GM23338 (cell line): ENCODE measurements around the gene SNX4. TPM values are rescaled to one million over a fixed set of nuclear protein-coding genes. Genes with fewer than 3 reads are reported as not detected.
A peak's percentile ranks its signal among the peaks of the same experiment; 100 is the strongest.
"Not testable (repeated sequence)": the region's sequence is repeated elsewhere in the genome, so short reads cannot be mapped to it uniquely, and the experiment has no call there.

Experiments used
- ATAC-seq: fragments of 200-7000 bp; cut with Tn5 transposase; 3 replicates; pipeline ENCODE4 v1.9.1; 2020
- DNase-seq: peaks from one replicate; pipeline ENCODE4 v3.0.0-alpha.2; 2015; ENCODE audit warnings: low spot score
- H2AFZ ChIP-seq: fragments of 200-600 bp; sonication (generic); 2 replicates; pipeline ENCODE4 v1.8.0; 2016; ENCODE audit warnings: antibody characterized with exemption, mild to moderate bottlenecking, moderate library complexity
- H3F3A ChIP-seq: fragments of 200-600 bp; sonication (generic); replicated peaks from 2 replicates; pipeline ENCODE4 v1.8.0; 2017; ENCODE audit warnings: antibody characterized with exemption, mixed run types, low read depth
- H3K27ac ChIP-seq: fragments of 200-600 bp; sonication (generic); 2 replicates; pipeline ENCODE4 v1.6.1; 2016; ENCODE audit warnings: low read depth
- H3K27me3 ChIP-seq: fragments of 200-600 bp; sonication (generic); 2 replicates; pipeline ENCODE4 v1.8.0; 2016; ENCODE audit warnings: mild to moderate bottlenecking, mixed run types, moderate library complexity; ENCODE audit not compliant: insufficient read depth
- H3K36me3 ChIP-seq: fragments of 200-600 bp; sonication (generic); 2 replicates; pipeline ENCODE4 v1.8.0; 2016; ENCODE audit warnings: mild to moderate bottlenecking; ENCODE audit not compliant: insufficient read depth
- H3K4me1 ChIP-seq: fragments of 200-600 bp; sonication (generic); 2 replicates; pipeline ENCODE4 v1.8.0; 2016; ENCODE audit warnings: mild to moderate bottlenecking, moderate library complexity; ENCODE audit not compliant: insufficient read depth
- H3K4me2 ChIP-seq: fragments of 200-600 bp; sonication (generic); 2 replicates; pipeline ENCODE4 v1.7.1; 2017; ENCODE audit warnings: mixed run types
- H3K4me3 ChIP-seq: fragments of 200-600 bp; sonication (generic); 2 replicates; pipeline ENCODE4 v1.6.1; 2016; ENCODE audit warnings: mixed run types
- H3K79me2 ChIP-seq: fragments of 200-600 bp; sonication (generic); replicated peaks from 2 replicates; pipeline ENCODE4 v1.8.0; 2017; ENCODE audit warnings: mild to moderate bottlenecking; ENCODE audit not compliant: insufficient read depth
- H3K9me2 ChIP-seq: fragments of 200-600 bp; sonication (generic); 2 replicates; pipeline ENCODE4 v1.8.0; 2017; ENCODE audit not compliant: insufficient read depth
- H4K20me1 ChIP-seq: fragments of 200-600 bp; sonication (generic); replicated peaks from 2 replicates; pipeline ENCODE4 v1.8.0; 2017; ENCODE audit warnings: mild to moderate bottlenecking; ENCODE audit not compliant: insufficient read depth
- H3K27ac Mint-ChIP-seq: 2 replicates; pipeline ENCODE4 v1.8.0; 2020; ENCODE audit warnings: inconsistent platforms, mild to moderate bottlenecking, moderate library complexity, mixed read lengths
- H3K27me3 Mint-ChIP-seq: 3 replicates; pipeline ENCODE4 v1.8.0; 2022; ENCODE audit warnings: low read depth, mild to moderate bottlenecking, moderate library complexity, mixed read lengths, inconsistent platforms; ENCODE audit not compliant: insufficient read depth, poor library complexity
- H3K36me3 Mint-ChIP-seq: 3 replicates; pipeline ENCODE4 v1.8.0; 2021; ENCODE audit warnings: low read depth, mild to moderate bottlenecking, inconsistent platforms, moderate library complexity, mixed read lengths
- H3K4me1 Mint-ChIP-seq: 3 replicates; pipeline ENCODE4 v1.8.0; 2020; ENCODE audit warnings: mild to moderate bottlenecking, inconsistent platforms, mixed read lengths
- H3K4me3 Mint-ChIP-seq: 3 replicates; pipeline ENCODE4 v1.8.0; 2021; ENCODE audit warnings: moderate library complexity, mild to moderate bottlenecking, inconsistent platforms, mixed read lengths
- H3K9me3 Mint-ChIP-seq: 3 replicates; pipeline ENCODE4 v1.8.0; 2020; ENCODE audit warnings: moderate library complexity, mild to moderate bottlenecking, inconsistent platforms, mixed read lengths
- CREB1 ChIP-seq: fragments of 250-450 bp; sonication (Bioruptor Pico); IDR thresholded peaks from 2 replicates; pipeline ENCODE4 v1.5.0; 2020; ENCODE audit warnings: low read depth, mild to moderate bottlenecking, moderate library complexity
- polyA plus RNA-seq: library from polyadenylated mRNA; unstranded; fragments of >200 nt; fragmentation: Nextera tagmentation; extraction: Ambion mirVana; gene quantifications from 2 replicates; pipeline ENCODE4 v1.2.1, GENCODE V29; 2016
- total RNA-seq: library from RNA; depleted of rRNA; stranded (reverse); fragments of >200 nt; shearing (Covaris generic); gene quantifications from 2 replicates; pipeline ENCODE4 v1.2.3, GENCODE V29; 2014
- TF ChIP-seq, protein P1 (sequence below): fragments of 250-450 bp; sonication (Bioruptor Pico); IDR thresholded peaks from 2 replicates; pipeline ENCODE4 v1.5.0; 2020; ENCODE audit warnings: mild to moderate bottlenecking, moderate library complexity
- TF ChIP-seq, protein P2 (sequence below), 2 experiments: fragments of 200-600 bp in 1 of 2; sonication (generic) in 1 of 2; conservative IDR thresholded peaks; 2 replicates each; pipeline versions ENCODE4 v1.5.1 to v1.6.1; 2016 to 2017; ENCODE audit warnings: antibody characterized with exemption in 2 of 2, low read depth in 2 of 2, mild to moderate bottlenecking in 2 of 2, moderate library complexity in 1 of 2

Gene SNX4
- total and polyA plus RNA-seq, 2 experiments from 2014 or later: 13.0 to 27.8 TPM

DNA sequence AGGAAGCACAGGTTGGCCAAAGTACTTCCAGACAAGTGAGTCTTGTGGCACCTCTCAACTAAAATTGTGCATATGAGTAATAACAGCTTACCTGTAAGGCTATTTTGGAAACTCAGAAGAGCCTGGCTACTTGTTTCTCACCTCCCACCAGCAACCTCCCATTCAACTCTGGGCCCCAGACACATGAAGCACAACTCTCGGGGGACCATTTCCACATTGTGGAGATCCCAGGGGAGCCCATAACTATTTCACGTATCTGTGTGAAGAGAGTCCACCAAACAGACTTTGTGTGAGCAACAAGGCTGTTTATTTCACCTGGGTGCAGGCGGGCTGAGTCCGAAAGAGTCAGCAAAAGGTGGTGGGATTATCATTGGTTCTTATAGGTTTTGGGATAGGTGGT is 5.2 kb upstream of the SNX4 start (continued):
- TF ChIP-seq, protein P1, sequence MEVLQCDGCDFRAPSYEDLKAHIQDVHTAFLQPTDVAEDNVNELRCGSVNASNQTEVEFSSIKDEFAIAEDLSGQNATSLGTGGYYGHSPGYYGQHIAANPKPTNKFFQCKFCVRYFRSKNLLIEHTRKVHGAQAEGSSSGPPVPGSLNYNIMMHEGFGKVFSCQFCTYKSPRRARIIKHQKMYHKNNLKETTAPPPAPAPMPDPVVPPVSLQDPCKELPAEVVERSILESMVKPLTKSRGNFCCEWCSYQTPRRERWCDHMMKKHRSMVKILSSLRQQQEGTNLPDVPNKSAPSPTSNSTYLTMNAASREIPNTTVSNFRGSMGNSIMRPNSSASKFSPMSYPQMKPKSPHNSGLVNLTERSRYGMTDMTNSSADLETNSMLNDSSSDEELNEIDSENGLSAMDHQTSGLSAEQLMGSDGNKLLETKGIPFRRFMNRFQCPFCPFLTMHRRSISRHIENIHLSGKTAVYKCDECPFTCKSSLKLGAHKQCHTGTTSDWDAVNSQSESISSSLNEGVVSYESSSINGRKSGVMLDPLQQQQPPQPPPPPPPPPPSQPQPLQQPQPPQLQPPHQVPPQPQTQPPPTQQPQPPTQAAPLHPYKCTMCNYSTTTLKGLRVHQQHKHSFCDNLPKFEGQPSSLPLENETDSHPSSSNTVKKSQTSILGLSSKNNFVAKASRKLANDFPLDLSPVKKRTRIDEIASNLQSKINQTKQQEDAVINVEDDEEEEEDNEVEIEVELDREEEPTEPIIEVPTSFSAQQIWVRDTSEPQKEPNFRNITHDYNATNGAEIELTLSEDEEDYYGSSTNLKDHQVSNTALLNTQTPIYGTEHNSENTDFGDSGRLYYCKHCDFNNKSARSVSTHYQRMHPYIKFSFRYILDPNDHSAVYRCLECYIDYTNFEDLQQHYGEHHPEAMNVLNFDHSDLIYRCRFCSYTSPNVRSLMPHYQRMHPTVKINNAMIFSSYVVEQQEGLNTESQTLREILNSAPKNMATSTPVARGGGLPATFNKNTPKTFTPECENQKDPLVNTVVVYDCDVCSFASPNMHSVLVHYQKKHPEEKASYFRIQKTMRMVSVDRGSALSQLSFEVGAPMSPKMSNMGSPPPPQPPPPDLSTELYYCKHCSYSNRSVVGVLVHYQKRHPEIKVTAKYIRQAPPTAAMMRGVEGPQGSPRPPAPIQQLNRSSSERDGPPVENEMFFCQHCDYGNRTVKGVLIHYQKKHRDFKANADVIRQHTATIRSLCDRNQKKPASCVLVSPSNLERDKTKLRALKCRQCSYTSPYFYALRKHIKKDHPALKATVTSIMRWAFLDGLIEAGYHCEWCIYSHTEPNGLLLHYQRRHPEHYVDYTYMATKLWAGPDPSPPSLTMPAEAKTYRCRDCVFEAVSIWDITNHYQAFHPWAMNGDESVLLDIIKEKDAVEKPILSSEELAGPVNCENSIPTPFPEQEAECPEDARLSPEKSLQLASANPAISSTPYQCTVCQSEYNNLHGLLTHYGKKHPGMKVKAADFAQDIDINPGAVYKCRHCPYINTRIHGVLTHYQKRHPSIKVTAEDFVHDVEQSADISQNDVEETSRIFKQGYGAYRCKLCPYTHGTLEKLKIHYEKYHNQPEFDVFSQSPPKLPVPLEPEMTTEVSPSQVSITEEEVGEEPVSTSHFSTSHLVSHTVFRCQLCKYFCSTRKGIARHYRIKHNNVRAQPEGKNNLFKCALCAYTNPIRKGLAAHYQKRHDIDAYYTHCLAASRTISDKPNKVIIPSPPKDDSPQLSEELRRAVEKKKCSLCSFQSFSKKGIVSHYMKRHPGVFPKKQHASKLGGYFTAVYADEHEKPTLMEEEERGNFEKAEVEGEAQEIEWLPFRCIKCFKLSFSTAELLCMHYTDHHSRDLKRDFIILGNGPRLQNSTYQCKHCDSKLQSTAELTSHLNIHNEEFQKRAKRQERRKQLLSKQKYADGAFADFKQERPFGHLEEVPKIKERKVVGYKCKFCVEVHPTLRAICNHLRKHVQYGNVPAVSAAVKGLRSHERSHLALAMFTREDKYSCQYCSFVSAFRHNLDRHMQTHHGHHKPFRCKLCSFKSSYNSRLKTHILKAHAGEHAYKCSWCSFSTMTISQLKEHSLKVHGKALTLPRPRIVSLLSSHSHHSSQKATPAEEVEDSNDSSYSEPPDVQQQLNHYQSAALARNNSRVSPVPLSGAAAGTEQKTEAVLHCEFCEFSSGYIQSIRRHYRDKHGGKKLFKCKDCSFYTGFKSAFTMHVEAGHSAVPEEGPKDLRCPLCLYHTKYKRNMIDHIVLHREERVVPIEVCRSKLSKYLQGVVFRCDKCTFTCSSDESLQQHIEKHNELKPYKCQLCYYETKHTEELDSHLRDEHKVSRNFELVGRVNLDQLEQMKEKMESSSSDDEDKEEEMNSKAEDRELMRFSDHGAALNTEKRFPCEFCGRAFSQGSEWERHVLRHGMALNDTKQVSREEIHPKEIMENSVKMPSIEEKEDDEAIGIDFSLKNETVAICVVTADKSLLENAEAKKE (CRISPR knock-in tag): no peak
- TF ChIP-seq, protein P2, sequence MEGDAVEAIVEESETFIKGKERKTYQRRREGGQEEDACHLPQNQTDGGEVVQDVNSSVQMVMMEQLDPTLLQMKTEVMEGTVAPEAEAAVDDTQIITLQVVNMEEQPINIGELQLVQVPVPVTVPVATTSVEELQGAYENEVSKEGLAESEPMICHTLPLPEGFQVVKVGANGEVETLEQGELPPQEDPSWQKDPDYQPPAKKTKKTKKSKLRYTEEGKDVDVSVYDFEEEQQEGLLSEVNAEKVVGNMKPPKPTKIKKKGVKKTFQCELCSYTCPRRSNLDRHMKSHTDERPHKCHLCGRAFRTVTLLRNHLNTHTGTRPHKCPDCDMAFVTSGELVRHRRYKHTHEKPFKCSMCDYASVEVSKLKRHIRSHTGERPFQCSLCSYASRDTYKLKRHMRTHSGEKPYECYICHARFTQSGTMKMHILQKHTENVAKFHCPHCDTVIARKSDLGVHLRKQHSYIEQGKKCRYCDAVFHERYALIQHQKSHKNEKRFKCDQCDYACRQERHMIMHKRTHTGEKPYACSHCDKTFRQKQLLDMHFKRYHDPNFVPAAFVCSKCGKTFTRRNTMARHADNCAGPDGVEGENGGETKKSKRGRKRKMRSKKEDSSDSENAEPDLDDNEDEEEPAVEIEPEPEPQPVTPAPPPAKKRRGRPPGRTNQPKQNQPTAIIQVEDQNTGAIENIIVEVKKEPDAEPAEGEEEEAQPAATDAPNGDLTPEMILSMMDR (conservative IDR thresholded peaks at IDR 0.05; ENCODE audit: low read depth in 2 of 2): no peak
- TF ChIP-seq CREB1 (CRISPR knock-in tag): no peak

DNA sequence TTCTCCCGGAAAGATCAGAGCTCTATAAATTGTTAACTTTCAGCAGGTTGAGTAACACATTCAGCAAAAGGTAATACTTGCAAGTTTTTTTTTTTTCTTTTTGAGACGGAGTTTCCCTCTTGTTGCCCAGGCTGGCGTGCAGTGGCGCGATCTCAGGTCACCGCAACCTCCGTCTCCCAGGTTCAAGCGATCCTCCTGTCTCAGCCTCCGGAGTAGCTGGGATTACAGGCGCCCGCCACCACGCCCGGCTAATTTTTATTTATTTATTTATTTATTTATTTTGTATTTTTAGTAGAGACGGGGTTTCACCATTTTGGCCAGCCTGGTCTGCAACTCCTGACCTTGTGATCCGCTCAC is 539 bp upstream of the SNX4 start:
- Histone ChIP-seq H2AFZ (peak overlapping the region; percentile 66; the same call in 1 of the 2 replicates), H3K4me2 (peak overlapping the region; percentile 94), H3K4me3 (peak overlapping the region; percentile 97), H3K27ac (0 out of 2 replicates have a peak overlapping the region, but pooled peaks have one; percentile 52), H3K79me2 (peaks cover 27% of the 10 kb centered on the region)
- Mint-ChIP-seq H3K4me1 (peaks cover 13% of the 10 kb centered on the region; the same call in 2 of the 3 replicates), H3K4me3 (peak overlapping the region; percentile 90), H3K27ac (peak overlapping the region; percentile 78)
- not testable (repeated sequence) for H3F3A ChIP-seq, H3K9me2 ChIP-seq, H3K36me3 Mint-ChIP-seq, H4K20me1 ChIP-seq, H3K36me3 ChIP-seq, H3K27me3 Mint-ChIP-seq, ATAC-seq, H3K4me1 ChIP-seq, H3K27me3 ChIP-seq, H3K9me3 Mint-ChIP-seq, DNase-seq
